ENCODE measurements around the gene TMEM184A. TPM values are rescaled to one million over a fixed set of nuclear protein-coding genes. Genes with fewer than 3 reads are reported as not detected.

TMEM184A gene
- total RNA-seq, 1 donor from 2014 or later, result 5.0 TPM

GRCh38 chr7:1553512-1554210, 2.3 kb downstream of the TMEM184A start:
- H3K27ac Mint-ChIP-seq, result no peak overlapping the region
- no peaks in the 10 kb centered on the region for H3K9me3 Mint-ChIP-seq
- TF ChIP-seq, protein P1, sequence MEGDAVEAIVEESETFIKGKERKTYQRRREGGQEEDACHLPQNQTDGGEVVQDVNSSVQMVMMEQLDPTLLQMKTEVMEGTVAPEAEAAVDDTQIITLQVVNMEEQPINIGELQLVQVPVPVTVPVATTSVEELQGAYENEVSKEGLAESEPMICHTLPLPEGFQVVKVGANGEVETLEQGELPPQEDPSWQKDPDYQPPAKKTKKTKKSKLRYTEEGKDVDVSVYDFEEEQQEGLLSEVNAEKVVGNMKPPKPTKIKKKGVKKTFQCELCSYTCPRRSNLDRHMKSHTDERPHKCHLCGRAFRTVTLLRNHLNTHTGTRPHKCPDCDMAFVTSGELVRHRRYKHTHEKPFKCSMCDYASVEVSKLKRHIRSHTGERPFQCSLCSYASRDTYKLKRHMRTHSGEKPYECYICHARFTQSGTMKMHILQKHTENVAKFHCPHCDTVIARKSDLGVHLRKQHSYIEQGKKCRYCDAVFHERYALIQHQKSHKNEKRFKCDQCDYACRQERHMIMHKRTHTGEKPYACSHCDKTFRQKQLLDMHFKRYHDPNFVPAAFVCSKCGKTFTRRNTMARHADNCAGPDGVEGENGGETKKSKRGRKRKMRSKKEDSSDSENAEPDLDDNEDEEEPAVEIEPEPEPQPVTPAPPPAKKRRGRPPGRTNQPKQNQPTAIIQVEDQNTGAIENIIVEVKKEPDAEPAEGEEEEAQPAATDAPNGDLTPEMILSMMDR (IDR thresholded peaks at IDR 0.05; ENCODE audit: unreplicated experiment), result no peak

DNA sequence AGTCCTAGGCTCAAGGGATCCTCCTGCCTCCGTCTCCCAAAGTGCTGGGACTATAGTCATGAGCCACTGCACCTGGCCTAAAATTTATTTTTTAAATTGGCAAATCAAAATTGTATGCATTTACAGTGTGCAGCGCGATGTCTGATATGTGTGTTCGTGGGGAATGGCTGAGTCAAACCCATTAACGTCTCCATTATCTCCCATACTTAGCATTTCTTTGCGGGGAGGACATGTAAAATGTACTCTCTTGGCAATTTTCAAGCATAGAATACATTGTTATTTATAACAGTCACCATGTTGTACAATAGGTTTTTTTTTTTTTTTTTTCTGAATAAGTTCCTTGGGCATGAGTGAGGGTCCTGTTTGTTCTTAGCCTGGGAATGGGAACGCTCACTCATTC, 3.8 kb downstream of the TMEM184A start:
- Mint-ChIP-seq H3K4me1 (peaks cover 15% of the 10 kb centered on the region), H3K36me3 (no peaks in the 10 kb centered on the region), H3K27me3 (ENCODE audit: low read depth) (no peaks in the 10 kb centered on the region), H3K4me3 (no peak overlapping the region), H3K9me3 (no peaks in the 10 kb centered on the region), H3K27ac (no peak overlapping the region)
- DNase-seq (ENCODE audit: low spot score in 2 of 2, unreplicated experiment in 2 of 2), result no peak
- TF ChIP-seq, protein P1 (IDR thresholded peaks at IDR 0.05; ENCODE audit: unreplicated experiment), result no peak

More at GRCh38 chr7:1553512-1554210, 2.3 kb downstream of the TMEM184A start:
- H3K4me1 Mint-ChIP-seq, result peaks cover 20% of the 10 kb centered on the region
- no peak overlapping the region for H3K4me3 Mint-ChIP-seq
- no peaks in the 10 kb centered on the region for H3K36me3 Mint-ChIP-seq
- no peaks in the 10 kb centered on the region for H3K27me3 Mint-ChIP-seq (ENCODE audit: low read depth)
- DNase-seq (ENCODE audit: low spot score in 2 of 2, unreplicated experiment in 2 of 2), result no peak

GRCh38 chr7:1550846-1551155, 5.2 kb downstream of the TMEM184A start:
- DNase-seq (ENCODE audit: low spot score in 2 of 2, unreplicated experiment in 2 of 2), result no peak
- H3K4me1 Mint-ChIP-seq, result peaks cover 7% of the 10 kb centered on the region
- H3K4me3 Mint-ChIP-seq, result no peak overlapping the region
- no peak overlapping the region for H3K27ac Mint-ChIP-seq
- no peaks in the 10 kb centered on the region for H3K36me3 Mint-ChIP-seq
- H3K9me3 Mint-ChIP-seq, result no peaks in the 10 kb centered on the region
- H3K27me3 Mint-ChIP-seq (ENCODE audit: low read depth), result no peaks in the 10 kb centered on the region
- TF ChIP-seq, protein P1 (IDR thresholded peaks at IDR 0.05; ENCODE audit: unreplicated experiment), result no peak

- H3K27ac Mint-ChIP-seq, result no peak overlapping the region
- TF ChIP-seq, protein P1 (IDR thresholded peaks at IDR 0.05; ENCODE audit: unreplicated experiment), result no peak
- no peaks in the 10 kb centered on the region for H3K36me3 Mint-ChIP-seq
- H3K4me3 Mint-ChIP-seq, result no peak overlapping the region
- no peak for DNase-seq (ENCODE audit: low spot score in 2 of 2, unreplicated experiment in 2 of 2)
- no peaks in the 10 kb centered on the region for H3K9me3 Mint-ChIP-seq
- peaks cover 4% of the 10 kb centered on the region for H3K4me1 Mint-ChIP-seq
- no peaks in the 10 kb centered on the region for H3K27me3 Mint-ChIP-seq (ENCODE audit: low read depth)
These were observed 5.8 kb downstream of the TMEM184A start for GRCh38 chr7:1550005-1550845.

GRCh38 chr7:1549357-1550004, 6.5 kb downstream of the TMEM184A start:
- no peak for DNase-seq (ENCODE audit: low spot score in 2 of 2, unreplicated experiment in 2 of 2)
- H3K36me3 Mint-ChIP-seq, result no peaks in the 10 kb centered on the region
- no peak overlapping the region for H3K4me3 Mint-ChIP-seq
- no peaks in the 10 kb centered on the region for H3K27me3 Mint-ChIP-seq (ENCODE audit: low read depth)
- no peak overlapping the region for H3K27ac Mint-ChIP-seq
- no peaks in the 10 kb centered on the region for H3K4me1 Mint-ChIP-seq
- no peaks in the 10 kb centered on the region for H3K9me3 Mint-ChIP-seq
- TF ChIP-seq, protein P1 (IDR thresholded peaks at IDR 0.05; ENCODE audit: unreplicated experiment), result no peak
